Measurements from ENCODE around the gene BNIP2.
A peak's percentile ranks its signal among the peaks of the same experiment; 100 is the strongest.
"Not testable (repeated sequence)": the region's sequence is repeated elsewhere in the genome, so short reads cannot be mapped to it uniquely, and the experiment has no call there.

The BNIP2 gene

GRCh38 chr15:59688423-59688781 lies 718 bp downstream of the BNIP2 start:
- no peak for DNase-seq (ENCODE audit: low read depth)

DNA sequence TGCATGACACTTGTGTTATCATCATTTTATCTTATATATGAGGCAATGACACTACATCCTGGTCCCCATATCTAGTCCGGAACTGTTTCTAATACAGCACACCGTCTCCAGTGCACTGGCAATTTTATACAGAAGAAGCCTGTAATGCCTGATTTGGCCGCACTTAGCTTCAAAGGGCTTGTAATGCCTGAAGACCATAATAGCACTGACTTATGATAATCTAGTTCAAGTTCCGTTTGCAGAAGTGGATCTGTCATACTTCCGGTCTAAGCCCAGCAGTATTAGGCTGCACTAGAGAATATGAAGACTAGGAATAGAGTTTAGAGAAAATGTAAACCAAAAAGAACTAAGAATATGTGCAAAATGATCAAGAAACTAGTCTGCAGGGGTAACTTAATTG lies 1.3 kb downstream of the BNIP2 start:
- DNase-seq (ENCODE audit: low read depth) = no peak

GRCh38 chr15:59686389-59686788 lies 2.7 kb downstream of the BNIP2 start:
- DNase-seq (ENCODE audit: low read depth) = no peak

DNA sequence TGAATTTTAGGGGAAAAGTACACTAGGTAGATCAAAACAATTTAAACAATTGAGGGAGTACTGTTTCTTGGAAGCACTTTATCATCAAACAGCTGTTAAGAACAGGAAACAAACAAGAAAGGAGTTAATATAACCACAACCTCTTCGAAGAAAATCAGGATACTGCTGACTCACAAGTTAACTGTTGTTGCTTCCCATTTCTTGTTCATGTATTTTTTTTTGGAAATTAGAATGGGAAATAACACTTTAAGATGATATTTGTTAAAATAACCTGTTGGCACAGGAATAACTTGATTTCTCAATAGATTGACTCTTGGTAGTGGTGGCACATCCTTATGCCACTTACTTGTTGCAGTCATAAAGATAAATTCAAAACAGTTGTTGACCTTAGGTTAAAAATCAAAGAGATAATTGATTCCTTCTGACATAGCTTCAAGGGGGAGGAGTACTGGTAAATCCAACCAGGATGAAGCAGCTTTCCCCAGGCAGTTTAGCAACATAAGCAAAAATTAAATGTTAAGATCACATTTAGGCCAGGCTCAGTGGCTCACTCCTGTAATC lies 3.3 kb downstream of the BNIP2 start:
- no peak for DNase-seq (ENCODE audit: low read depth)

- DNase-seq (ENCODE audit: low read depth) = no peak
Observed at GRCh38 chr15:59680870-59681269, 8.2 kb downstream of the BNIP2 start.

DNA sequence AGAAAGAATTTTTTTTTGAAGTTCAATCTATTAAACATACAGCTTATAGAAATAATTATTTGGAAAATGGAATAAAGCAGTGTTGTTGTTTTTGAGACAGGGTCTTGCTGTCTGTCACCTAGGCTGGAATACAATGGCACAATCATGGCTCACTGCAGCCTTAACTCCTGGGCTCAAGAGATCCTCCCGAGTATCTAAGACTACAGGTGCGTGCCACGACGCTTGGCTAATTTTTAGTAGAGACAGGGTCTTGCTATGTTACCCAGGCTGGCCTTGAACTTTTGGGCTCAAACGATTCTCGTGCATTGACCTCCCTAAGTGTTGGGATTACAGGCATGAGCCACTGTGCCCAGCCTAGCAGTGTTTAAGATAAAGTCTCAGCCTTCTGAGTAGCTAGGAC lies 8.8 kb downstream of the BNIP2 start:
- DNase-seq (ENCODE audit: low read depth) = no peak

DNA sequence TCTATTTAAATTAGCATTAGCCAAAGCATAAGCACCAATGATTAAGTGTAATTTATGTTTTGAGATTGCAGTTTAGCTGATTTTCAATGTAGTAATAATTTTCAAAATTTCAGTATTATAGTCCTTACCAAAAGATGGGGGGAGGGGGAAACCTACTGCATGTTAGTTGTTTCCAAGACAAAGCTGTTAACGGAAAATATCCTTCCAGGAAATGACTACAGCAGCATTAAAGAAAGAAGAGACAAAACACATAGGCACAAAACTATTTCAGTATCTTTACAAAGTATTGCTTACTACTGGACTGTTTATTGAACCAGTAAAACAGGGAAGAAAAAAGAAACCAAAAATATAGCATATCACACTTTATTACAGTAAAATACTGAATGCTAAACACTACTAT lies 10.5 kb downstream of the BNIP2 start:
- DNase-seq (ENCODE audit: low read depth) = no peak

- DNase-seq (ENCODE audit: low read depth) = no peak
Observed at GRCh38 chr15:59678172-59678571, 10.9 kb downstream of the BNIP2 start.

DNA sequence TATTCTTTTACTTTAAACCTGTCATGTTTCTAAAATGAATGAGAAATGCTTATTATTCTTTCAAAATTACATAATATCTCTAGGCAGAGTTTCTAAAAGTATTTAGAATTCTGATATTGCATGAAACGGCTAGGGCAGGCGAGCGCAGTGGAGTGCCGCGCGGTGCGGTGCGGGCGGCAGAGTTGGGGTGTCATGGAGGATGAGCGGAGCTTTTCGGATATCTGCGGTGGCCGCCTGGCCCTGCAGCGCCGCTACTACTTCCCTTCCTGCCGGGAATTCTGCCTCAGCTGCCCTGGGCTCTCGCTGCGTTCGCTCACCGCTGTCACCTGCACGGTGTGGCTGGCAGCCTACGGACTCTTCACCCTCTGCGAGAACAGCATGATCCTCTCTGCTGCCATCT lies 12.6 kb downstream of the BNIP2 start:
- DNase-seq (ENCODE audit: low read depth) = no peak

- no peak for DNase-seq (ENCODE audit: low read depth)
Observed at GRCh38 chr15:59674361-59674877, 14.7 kb downstream of the BNIP2 start.

GRCh38 chr15:59668556-59668955 lies 20.6 kb downstream of the BNIP2 start:
- no peak for DNase-seq (ENCODE audit: low read depth)

DNA sequence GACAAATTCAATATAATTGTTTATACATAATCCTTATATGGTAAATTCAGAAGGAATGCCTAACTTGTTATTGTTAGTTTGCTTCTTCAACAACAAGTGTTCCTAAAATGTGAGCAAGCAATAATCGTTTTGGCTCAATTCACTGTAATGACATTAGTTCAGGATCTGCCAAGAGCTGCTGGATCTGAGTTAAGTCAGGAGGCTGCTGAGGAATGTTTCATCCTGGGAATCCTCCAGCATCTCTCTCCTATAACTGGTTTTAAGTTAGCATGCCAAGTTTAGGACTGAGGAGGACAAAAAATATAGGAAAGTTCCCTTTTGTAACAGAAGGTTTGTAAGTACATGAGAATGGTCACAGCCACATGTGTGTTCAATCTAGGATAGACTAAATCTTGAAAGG lies 26.9 kb downstream of the BNIP2 start:
- no peak for DNase-seq (ENCODE audit: low read depth)

- DNase-seq (ENCODE audit: low read depth) = no peak
Observed at GRCh38 chr15:59659366-59659765, 29.8 kb downstream of the BNIP2 start.

- no peak for DNase-seq (ENCODE audit: low read depth)
Observed at GRCh38 chr15:59657635-59658125, 31.4 kb downstream of the BNIP2 start.

GRCh38 chr15:59656897-59657634 lies 32.1 kb downstream of the BNIP2 start, which contains the start of gene GTF2A2:
GTF2A2 (minus strand) TSS chr15:59657515; CDS start chr15:59652277, 5,238 bp downstream.
- peak; percentile 75 for DNase-seq (ENCODE audit: low read depth)

GRCh38 chr15:59654046-59654445 lies 35.1 kb downstream of the BNIP2 start:
- no peak for DNase-seq (ENCODE audit: low read depth)

DNA sequence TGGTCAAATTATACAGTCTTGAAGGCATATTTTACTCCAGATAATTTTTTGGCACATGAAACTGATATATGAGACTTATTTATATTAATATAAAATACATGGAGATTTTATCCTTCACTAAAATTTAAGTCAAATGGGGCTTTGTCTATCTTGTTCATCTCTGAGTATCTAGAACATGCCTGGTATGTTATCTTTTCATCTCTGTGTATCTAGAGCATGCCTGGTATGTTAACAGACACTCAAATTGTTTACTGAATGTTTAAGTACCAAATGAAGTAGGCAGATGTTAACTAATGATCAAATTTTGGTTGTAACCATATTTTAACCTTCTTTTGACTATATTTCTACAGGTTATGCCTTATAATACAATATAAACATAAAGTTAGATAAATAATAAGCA lies 39.5 kb downstream of the BNIP2 start:
- no peak for DNase-seq (ENCODE audit: low read depth)

DNA sequence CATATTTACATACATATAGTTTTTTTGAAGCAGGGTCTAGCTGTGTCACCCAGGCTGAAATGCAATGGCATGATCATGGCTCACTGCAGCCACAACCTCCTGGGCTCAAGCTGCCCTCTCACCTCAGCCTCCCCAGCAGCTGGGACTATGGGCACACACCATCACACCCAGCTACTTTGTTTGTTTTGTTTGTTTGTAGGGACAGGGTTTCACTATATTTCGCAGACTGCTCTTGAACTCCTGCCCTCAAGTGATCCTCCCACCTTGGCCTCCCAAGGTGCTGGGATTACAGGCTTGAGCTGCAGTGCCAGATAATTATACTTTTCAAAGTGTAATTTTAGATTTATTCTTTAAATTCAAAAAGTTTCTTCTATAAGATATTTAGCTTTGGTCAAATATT lies 42.0 kb downstream of the BNIP2 start:
- no peak for DNase-seq (ENCODE audit: low read depth)

DNA sequence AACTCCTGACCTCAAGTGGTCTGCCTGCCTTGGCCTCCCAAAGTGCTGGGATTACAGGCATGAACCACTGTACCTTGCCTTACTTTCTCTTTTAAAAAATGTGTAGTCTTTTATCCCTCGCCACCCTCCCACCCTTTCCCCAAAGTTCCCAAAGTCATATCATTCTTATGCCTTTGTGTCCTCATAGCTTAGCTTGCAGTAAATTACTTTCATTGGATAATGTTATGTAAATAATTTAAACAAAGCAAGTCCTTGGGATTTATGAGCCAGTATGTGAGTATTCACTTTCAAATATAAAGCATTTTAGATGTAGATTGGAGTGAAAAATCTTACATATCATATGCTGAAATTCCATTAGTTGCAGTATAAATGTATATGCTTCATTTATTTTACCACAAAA lies 42.8 kb downstream of the BNIP2 start:
- DNase-seq (ENCODE audit: low read depth) = no peak

- not testable (repeated sequence) for DNase-seq (ENCODE audit: low read depth)
Observed at GRCh38 chr15:59645812-59646211, 43.3 kb downstream of the BNIP2 start.

GRCh38 chr15:59644756-59645155 lies 44.4 kb downstream of the BNIP2 start:
- peak; percentile 14 for DNase-seq (ENCODE audit: low read depth)

GRCh38 chr15:59642351-59642750 lies 46.8 kb downstream of the BNIP2 start:
- DNase-seq (ENCODE audit: low read depth) = no peak

DNA sequence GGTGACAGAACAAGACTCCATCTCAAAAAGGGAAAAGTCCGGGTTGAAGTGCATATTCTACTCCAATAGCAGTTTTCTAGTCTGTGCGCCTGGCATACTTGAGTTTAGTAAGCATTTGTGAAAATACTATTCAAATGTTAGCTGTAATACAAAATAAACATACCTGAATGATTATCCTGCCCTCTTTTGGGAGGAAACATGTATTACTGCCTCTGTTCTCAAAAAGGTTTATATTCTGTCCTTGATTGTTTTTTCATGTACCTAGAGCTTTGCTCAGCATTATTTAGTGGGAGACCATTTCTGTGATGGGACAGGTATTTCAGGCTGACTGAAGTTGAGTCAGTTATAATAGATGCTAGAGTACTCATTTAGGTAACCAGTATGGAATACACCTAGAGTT lies 51.6 kb downstream of the BNIP2 start:
- DNase-seq (ENCODE audit: low read depth) = not testable (repeated sequence)

GRCh38 chr15:59636184-59636583 lies 52.9 kb downstream of the BNIP2 start:
- DNase-seq (ENCODE audit: low read depth) = no peak
